ENCODE measurements around the gene SH2D4B. TPM values are rescaled to one million over a fixed set of nuclear protein-coding genes. Genes with fewer than 3 reads are reported as not detected.

Gene SH2D4B
- total RNA-seq, 1 experiment from 2014 or later, result not detected

Other genes with a start within 250 kb of the SH2D4B start
- not detected in 2 replicates for gene MAT1A, start 248.2 kb upstream of the SH2D4B start, total RNA-seq (2014; rRNA removed)
- not detected in 2 replicates for gene DYDC1, start 181.1 kb upstream of the SH2D4B start, total RNA-seq (2014; rRNA removed)
- not detected in 2 replicates for gene DYDC2, start 181.1 kb upstream of the SH2D4B start, total RNA-seq (2014; rRNA removed)
- gene PRXL2A, start 129.4 kb upstream of the SH2D4B start, total RNA-seq (2014; rRNA removed), result not detected in 2 replicates
- gene TSPAN14, start 83.6 kb upstream of the SH2D4B start, total RNA-seq (2014; rRNA removed), result not detected in 2 replicates

Data from PC-3 (cell line).